Endodermal cell (in vitro differentiated cells): ENCODE measurements around the gene KCNH5. TPM values are rescaled to one million over a fixed set of nuclear protein-coding genes. Genes with fewer than 3 reads are reported as not detected.

Experiments
- DNase-seq: peaks from one replicate; pipeline ENCODE4 v3.0.0-alpha.2; 2017
- H3K27ac ChIP-seq: 2 replicates; pipeline ENCODE4 v1.5.1; 2013; ENCODE audit warnings: mild to moderate bottlenecking, low read depth, low read length, moderate library complexity
- H3K27me3 ChIP-seq: 2 replicates; pipeline ENCODE4 v1.6.1; 2013; ENCODE audit warnings: mild to moderate bottlenecking, low read length, moderate library complexity; ENCODE audit not compliant: insufficient read depth, control insufficient read depth, poor library complexity, severe bottlenecking
- H3K36me3 ChIP-seq: 2 replicates; pipeline ENCODE4 v1.7.0; 2013; ENCODE audit warnings: mild to moderate bottlenecking, low read length, moderate library complexity; ENCODE audit not compliant: control insufficient read depth, insufficient read depth
- H3K4me1 ChIP-seq: one replicate; pipeline ENCODE4 v1.7.0; 2013; ENCODE audit warnings: low read length; ENCODE audit not compliant: control insufficient read depth, insufficient read depth
- H3K4me3 ChIP-seq: 2 replicates; pipeline ENCODE4 v1.5.1; 2013; ENCODE audit warnings: mild to moderate bottlenecking, low read length, moderate library complexity
- H3K9ac ChIP-seq: 2 replicates; pipeline ENCODE4 v1.6.1; 2013; ENCODE audit warnings: mild to moderate bottlenecking, low read length, moderate library complexity; ENCODE audit not compliant: poor library complexity, severe bottlenecking; ENCODE audit errors: extremely low read depth
- H3K9me3 ChIP-seq: 2 replicates; pipeline ENCODE4 v1.6.1; 2013; ENCODE audit warnings: mild to moderate bottlenecking, low read length, moderate library complexity; ENCODE audit not compliant: control insufficient read depth
- H3K27ac Mint-ChIP-seq: 2 replicates; pipeline ENCODE4 v1.8.0; 2020; ENCODE audit warnings: mixed read lengths
- H3K27me3 Mint-ChIP-seq: 2 replicates; pipeline ENCODE4 v1.8.0; 2021; ENCODE audit warnings: mild to moderate bottlenecking, mixed read lengths; ENCODE audit not compliant: insufficient read depth
- H3K36me3 Mint-ChIP-seq: 2 replicates; pipeline ENCODE4 v1.8.0; 2020; ENCODE audit warnings: low read depth, mixed read lengths
- H3K4me1 Mint-ChIP-seq: 2 replicates; pipeline ENCODE4 v1.8.0; 2020; ENCODE audit warnings: mixed read lengths
- H3K4me3 Mint-ChIP-seq: 2 replicates; pipeline ENCODE4 v1.8.0; 2020; ENCODE audit warnings: mild to moderate bottlenecking, moderate library complexity, mixed read lengths
- H3K9me3 Mint-ChIP-seq: 2 replicates; pipeline ENCODE4 v1.8.0; 2020; ENCODE audit warnings: mild to moderate bottlenecking, mixed read lengths
- CTCF ChIP-seq: fragments of 200-600 bp; sonication (generic); conservative IDR thresholded peaks from 2 replicates; pipeline ENCODE4 v1.5.0; 2021; ENCODE audit warnings: antibody characterized with exemption, mild to moderate bottlenecking
- WGBS, 2 experiments: methylation state at CpG; one replicate each; pipeline versions ENCODE4 v1.1.5 to v1.1.7; 2013; ENCODE audit warnings: missing lambda C conversion rate in 2 of 2, mixed read lengths in 1 of 2; ENCODE audit not compliant: insufficient coverage in 1 of 2, insufficient read length in 1 of 2; 5-methylcytosine and 5-hydroxymethylcytosine counted together
- total RNA-seq, 2 donors: library from RNA; stranded (reverse); fragmentation: NEBNext Ultra II Directional in 1 of 2; extraction: Animal tissue kit (Norgen Biotek cat#: 25700) in 1 of 2; gene quantifications; 2 replicates in 1 of 2; 3 replicates in 1 of 2; pipeline ENCODE4 v1.2.1, GENCODE V29; 2021

KCNH5 gene
- total RNA-seq, 2 donors from 2014 or later: 2.5 to 3.9 TPM

GRCh38 chr14:63012171-63012570 is 33.1 kb downstream of the KCNH5 start:
- Histone ChIP-seq H3K27ac (no peak overlapping the region), H3K4me3 (no peak overlapping the region), H3K4me1 (no peaks in the 10 kb centered on the region), H3K27me3 (no peaks in the 10 kb centered on the region), H3K9ac (no peak overlapping the region), H3K9me3 (no peaks in the 10 kb centered on the region), H3K36me3 (no peaks in the 10 kb centered on the region)
- Mint-ChIP-seq H3K4me3 (no peak overlapping the region), H3K27me3 (no peaks in the 10 kb centered on the region), H3K9me3 (no peaks in the 10 kb centered on the region), H3K27ac (no peak overlapping the region), H3K36me3 (peaks cover 2% of the 10 kb centered on the region), H3K4me1 (no peaks in the 10 kb centered on the region)
- 87 to 90% methylated on average over 3 of the region's 3 CpGs for WGBS, 2 experiments
- DNase-seq: no peak
- no peak for TF ChIP-seq CTCF

GRCh38 chr14:63011623-63012022 is 33.6 kb downstream of the KCNH5 start:
- no peaks in the 10 kb centered on the region for H3K27me3 ChIP-seq
- no peak for DNase-seq
- H3K36me3 ChIP-seq: no peaks in the 10 kb centered on the region
- Mint-ChIP-seq H3K4me3 (no peak overlapping the region), H3K36me3 (peaks cover 2% of the 10 kb centered on the region), H3K27me3 (no peaks in the 10 kb centered on the region), H3K9me3 (no peaks in the 10 kb centered on the region), H3K4me1 (no peaks in the 10 kb centered on the region), H3K27ac (no peak overlapping the region)
- no peaks in the 10 kb centered on the region for H3K9me3 ChIP-seq
- no peak overlapping the region for H3K9ac ChIP-seq
- no peaks in the 10 kb centered on the region for H3K4me1 ChIP-seq
- H3K4me3 ChIP-seq: no peak overlapping the region
- no peak overlapping the region for H3K27ac ChIP-seq
- WGBS, 2 experiments: 86 to 93% methylated on average over 2 of the region's 2 CpGs
- TF ChIP-seq CTCF: no peak

GRCh38 chr14:63009495-63009894 is 35.8 kb downstream of the KCNH5 start:
- Mint-ChIP-seq H3K27ac (no peak overlapping the region), H3K9me3 (no peaks in the 10 kb centered on the region), H3K4me1 (no peaks in the 10 kb centered on the region), H3K36me3 (peaks cover 2% of the 10 kb centered on the region), H3K27me3 (no peaks in the 10 kb centered on the region), H3K4me3 (no peak overlapping the region)
- no peak overlapping the region for H3K9ac ChIP-seq
- no peak for DNase-seq
- H3K36me3 ChIP-seq: no peaks in the 10 kb centered on the region
- 97 to 100% methylated on average over 1 of the region's 2 CpGs for WGBS, 2 experiments
- H3K4me3 ChIP-seq: no peak overlapping the region
- H3K27ac ChIP-seq: no peak overlapping the region
- H3K27me3 ChIP-seq: no peaks in the 10 kb centered on the region
- TF ChIP-seq CTCF: no peak
- H3K9me3 ChIP-seq: no peaks in the 10 kb centered on the region
- no peaks in the 10 kb centered on the region for H3K4me1 ChIP-seq
